ELF-1 (cell line): ENCODE results near the gene ANKS6.

ENCODE experiments used
- DNase-seq: peaks from one replicate; pipeline ENCODE4 v3.0.0-alpha.2; 2016; ENCODE audit warnings: low read depth, low spot score

ANKS6 gene

GRCh38 chr9:98796364-98797101 is at the start of gene ANKS6:
TSS of gene ANKS6 (minus strand) at chr9:98796555. CDS start at chr9:98796491, 64 bp downstream.
- DNase-seq = peak; percentile 75

- no peak for DNase-seq
Measured at GRCh38 chr9:98846081-98846480, 49.7 kb upstream of the ANKS6 start.

GRCh38 chr9:98842510-98842909 is 46.2 kb upstream of the ANKS6 start:
- DNase-seq = no peak

- DNase-seq = peak; percentile 5
Measured at GRCh38 chr9:98839724-98840123, 43.4 kb upstream of the ANKS6 start.

- DNase-seq = no peak
Measured at GRCh38 chr9:98838868-98839565, 42.7 kb upstream of the ANKS6 start.

GRCh38 chr9:98838155-98838867 is 42.0 kb upstream of the ANKS6 start:
- DNase-seq = no peak

GRCh38 chr9:98837516-98837915 is 41.2 kb upstream of the ANKS6 start:
- DNase-seq = no peak

- DNase-seq = no peak
Measured at GRCh38 chr9:98836206-98836605, 39.9 kb upstream of the ANKS6 start.

- DNase-seq = peak; percentile 72
Measured at GRCh38 chr9:98834386-98834785, 38.0 kb upstream of the ANKS6 start.

GRCh38 chr9:98833090-98833956 is 37.0 kb upstream of the ANKS6 start:
- no peak for DNase-seq

GRCh38 chr9:98832768-98833089 is 36.4 kb upstream of the ANKS6 start:
- no peak for DNase-seq

- DNase-seq = no peak
Measured at GRCh38 chr9:98831696-98832095, 35.3 kb upstream of the ANKS6 start.

- no peak for DNase-seq
Measured at GRCh38 chr9:98830554-98830953, 34.2 kb upstream of the ANKS6 start.

GRCh38 chr9:98829766-98830165 is 33.4 kb upstream of the ANKS6 start:
- DNase-seq = no peak

- DNase-seq = no peak
Measured at GRCh38 chr9:98826716-98827115, 30.4 kb upstream of the ANKS6 start.

- DNase-seq = no peak
Measured at GRCh38 chr9:98825414-98825813, 29.1 kb upstream of the ANKS6 start.

GRCh38 chr9:98823666-98824334 is 27.4 kb upstream of the ANKS6 start:
- no peak for DNase-seq

GRCh38 chr9:98822661-98823060 is 26.3 kb upstream of the ANKS6 start:
- no peak for DNase-seq

- no peak for DNase-seq
Measured at GRCh38 chr9:98821831-98822230, 25.5 kb upstream of the ANKS6 start.

GRCh38 chr9:98819231-98819630 is 22.9 kb upstream of the ANKS6 start:
- no peak for DNase-seq

GRCh38 chr9:98818764-98819163 is 22.4 kb upstream of the ANKS6 start:
- DNase-seq = no peak
